NCI-H128 (cell line): ENCODE data around the gene SGCG.
"Not testable (repeated sequence)": the region's sequence is repeated elsewhere in the genome, so short reads cannot be mapped to it uniquely, and the experiment has no call there.

Source experiments
- DNase-seq: peaks from one replicate; lab custom pipeline; 2025; ENCODE audit not compliant: unreplicated experiment; lab: John Stamatoyannopoulos, UW

The SGCG gene

GRCh38 chr13:23180711-23181110 lies at the start of gene SGCG:
SGCG (plus strand) TSS chr13:23180979; CDS start chr13:23203695, 22,716 bp downstream.
- no peak for DNase-seq

- DNase-seq: no peak
Observed at GRCh38 chr13:23134542-23134941, 46.2 kb upstream of the SGCG start.

GRCh38 chr13:23140492-23140891 lies 40.3 kb upstream of the SGCG start:
- DNase-seq: no peak

GRCh38 chr13:23141964-23142363 lies 38.8 kb upstream of the SGCG start:
- DNase-seq: no peak

- not testable (repeated sequence) for DNase-seq
Observed at GRCh38 chr13:23142607-23143006, 38.2 kb upstream of the SGCG start.

- no peak for DNase-seq
Observed at GRCh38 chr13:23144431-23144830, 36.3 kb upstream of the SGCG start.

GRCh38 chr13:23146006-23146405 lies 34.8 kb upstream of the SGCG start:
- DNase-seq: no peak

GRCh38 chr13:23146811-23147625 lies 33.8 kb upstream of the SGCG start:
- DNase-seq: no peak

- no peak for DNase-seq
Observed at GRCh38 chr13:23147827-23148226, 33.0 kb upstream of the SGCG start.

GRCh38 chr13:23157781-23158180 lies 23.0 kb upstream of the SGCG start:
- no peak for DNase-seq

GRCh38 chr13:23159205-23159759 lies 21.5 kb upstream of the SGCG start:
- DNase-seq: no peak

- no peak for DNase-seq
Observed at GRCh38 chr13:23159760-23160637, 20.8 kb upstream of the SGCG start.

GRCh38 chr13:23160638-23161480 lies 19.9 kb upstream of the SGCG start:
- no peak for DNase-seq

GRCh38 chr13:23161481-23161825 lies 19.3 kb upstream of the SGCG start:
- no peak for DNase-seq

GRCh38 chr13:23175920-23176319 lies 4.9 kb upstream of the SGCG start:
- DNase-seq: no peak

GRCh38 chr13:23182142-23182541 lies 1.4 kb downstream of the SGCG start:
- no peak for DNase-seq

- no peak for DNase-seq
Observed at GRCh38 chr13:23183292-23183691, 2.5 kb downstream of the SGCG start.

- no peak for DNase-seq
Observed at GRCh38 chr13:23185542-23185941, 4.8 kb downstream of the SGCG start.

GRCh38 chr13:23201870-23202269 lies 21.1 kb downstream of the SGCG start:
- no peak for DNase-seq

- DNase-seq: no peak
Observed at GRCh38 chr13:23202383-23202782, 21.6 kb downstream of the SGCG start.

GRCh38 chr13:23203516-23203915 lies 22.7 kb downstream of the SGCG start:
- DNase-seq: no peak
